GM23248 (cell line): ENCODE measurements around the gene PIGO.

Experiments
- EZH2 ChIP-seq: fragments of 200-600 bp; sonication (generic); IDR thresholded peaks from 2 replicates; pipeline ENCODE4 v1.6.1; 2018; ENCODE audit warnings: antibody characterized with exemption, mild to moderate bottlenecking; ENCODE audit not compliant: insufficient read depth, poor library complexity, severe bottlenecking
- EZH2phosphoT487 ChIP-seq: fragments of 200-600 bp; sonication (generic); IDR thresholded peaks from 2 replicates; pipeline ENCODE4 v1.6.1; 2018; ENCODE audit warnings: antibody characterized with exemption, moderate library complexity, mild to moderate bottlenecking, low read depth; ENCODE audit not compliant: insufficient read depth

GRCh38 chr9:35114113-35114839 lies 17.9 kb upstream of the PIGO start:
- TF ChIP-seq EZH2 (no peak), EZH2phosphoT487 (no peak)
